ENCODE results near the gene HNMT.

Gene HNMT

DNA sequence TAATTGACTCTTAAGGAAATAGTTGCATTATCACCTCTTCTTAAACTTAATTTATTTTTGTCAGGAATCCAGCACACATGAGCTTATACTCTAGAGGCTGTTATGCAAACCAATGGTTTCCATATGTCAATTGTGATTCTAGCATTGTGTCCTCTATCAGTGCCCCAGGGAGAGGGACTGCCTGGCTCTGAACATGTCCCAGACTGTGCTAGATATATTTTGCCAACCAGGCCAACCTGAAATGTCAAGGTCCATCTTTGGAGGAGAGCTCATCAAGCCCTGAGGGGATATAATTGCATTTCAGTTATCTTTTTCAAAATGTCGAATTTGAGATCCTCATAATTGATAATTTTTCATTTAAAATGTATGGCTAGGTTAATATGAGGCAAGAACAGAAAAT is 34.2 kb downstream of the HNMT start:
- DNase-seq (ENCODE audit: low read depth) = no peak
- no peak overlapping the region for H3K4me3 ChIP-seq (ENCODE audit: low read depth, low read length)

DNA sequence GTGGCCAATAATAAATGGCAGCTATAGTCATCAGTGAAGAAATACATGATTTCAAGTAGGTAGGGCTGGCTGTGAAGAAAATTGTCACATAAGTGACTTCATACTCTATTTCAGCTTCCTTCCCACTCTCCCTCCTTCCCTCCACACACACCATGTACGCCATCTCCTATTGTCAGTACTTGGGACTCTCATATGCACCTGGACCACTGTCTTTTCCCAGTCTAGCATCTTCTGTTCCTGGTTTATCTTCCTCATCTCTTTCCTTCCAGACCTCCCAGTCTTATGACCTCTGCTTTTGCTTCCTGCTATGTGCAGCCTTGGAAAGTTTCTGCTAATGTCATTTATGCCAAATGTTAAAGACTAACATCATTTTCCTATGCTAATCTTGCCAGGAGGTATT is 35.0 kb downstream of the HNMT start:
- no peak overlapping the region for H3K4me3 ChIP-seq (ENCODE audit: low read depth, low read length)
- DNase-seq (ENCODE audit: low read depth) = no peak

DNA sequence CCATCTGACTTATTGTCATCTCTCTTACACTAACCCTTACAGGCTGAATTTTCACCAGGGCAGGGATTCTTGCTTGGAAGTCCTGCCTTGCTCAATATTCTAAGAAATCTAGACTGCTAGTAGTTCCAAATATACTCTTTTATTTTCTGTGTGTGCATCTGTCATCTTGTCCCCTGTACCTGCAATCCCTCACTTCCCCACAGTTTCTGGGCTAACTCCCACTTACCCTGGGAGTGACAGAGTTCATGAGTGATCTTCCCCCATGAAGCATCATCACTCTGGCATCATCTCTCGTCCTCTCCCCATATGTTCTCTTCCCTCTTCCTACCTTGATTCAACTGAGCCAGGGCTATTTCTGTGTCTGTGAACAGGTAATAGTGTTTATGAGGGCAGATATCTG is 35.7 kb downstream of the HNMT start:
- no peak overlapping the region for H3K4me3 ChIP-seq (ENCODE audit: low read depth, low read length)
- no peak for DNase-seq (ENCODE audit: low read depth)

DNA sequence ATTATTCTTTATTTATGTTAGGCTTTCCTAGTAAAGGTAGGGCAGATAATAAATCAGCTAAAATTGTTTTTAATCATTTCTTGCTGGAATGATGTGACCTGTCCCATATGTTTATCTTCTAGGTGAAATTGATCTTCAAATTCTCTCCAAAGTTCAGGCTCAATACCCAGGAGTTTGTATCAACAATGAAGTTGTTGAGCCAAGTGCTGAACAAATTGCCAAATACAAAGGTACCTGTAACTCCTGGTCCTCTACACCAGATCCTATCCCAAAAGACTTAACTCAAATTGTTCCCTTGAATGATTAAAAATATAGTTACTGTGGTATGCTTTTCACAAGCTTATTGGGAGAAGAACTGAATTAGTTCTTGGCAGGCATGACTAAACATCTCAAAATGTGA is 36.5 kb downstream of the HNMT start:
- DNase-seq (ENCODE audit: low read depth) = no peak
- H3K4me3 ChIP-seq (ENCODE audit: low read depth, low read length) = no peak overlapping the region

DNA sequence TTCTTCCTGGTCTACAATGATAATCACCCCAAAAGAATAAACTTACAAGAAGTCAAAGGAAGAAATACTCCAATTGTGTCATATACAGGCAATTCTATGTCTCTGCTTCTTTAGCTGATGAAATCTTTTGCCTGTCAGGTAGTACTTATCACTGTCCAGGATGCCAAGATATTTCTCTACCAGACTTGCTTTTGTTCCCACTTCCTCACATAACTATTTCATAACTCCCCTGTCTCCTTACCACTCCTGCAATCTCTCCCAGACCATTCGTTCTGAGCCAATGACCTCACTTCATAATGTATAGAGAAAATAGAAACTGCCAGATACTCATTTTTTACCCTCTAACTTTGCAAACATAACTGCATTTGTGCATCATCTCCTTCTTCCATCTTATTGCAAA is 39.1 kb downstream of the HNMT start:
- no peak for DNase-seq (ENCODE audit: low read depth)
- no peak overlapping the region for H3K4me3 ChIP-seq (ENCODE audit: low read depth, low read length)

DNA sequence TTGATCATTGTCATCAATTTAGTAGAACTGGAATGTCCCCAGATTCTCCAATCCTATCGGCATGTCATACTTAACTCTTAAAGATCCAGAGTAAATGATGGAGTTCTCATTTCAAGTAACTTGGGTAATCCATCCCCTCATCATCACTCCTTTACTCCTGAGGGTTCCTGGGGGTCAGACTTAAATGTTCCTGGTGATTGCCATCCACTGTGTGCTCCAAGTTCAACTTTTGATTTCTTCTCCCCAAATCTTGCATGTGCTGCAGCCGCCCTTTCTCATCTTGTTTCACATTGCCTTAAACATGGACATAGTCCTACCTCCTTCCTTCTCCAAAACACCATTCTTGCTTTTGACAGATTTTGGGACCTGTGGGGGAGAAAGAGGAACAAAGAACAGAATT is 43.2 kb downstream of the HNMT start:
- DNase-seq (ENCODE audit: low read depth) = no peak
- no peak overlapping the region for H3K4me3 ChIP-seq (ENCODE audit: low read depth, low read length)

DNA sequence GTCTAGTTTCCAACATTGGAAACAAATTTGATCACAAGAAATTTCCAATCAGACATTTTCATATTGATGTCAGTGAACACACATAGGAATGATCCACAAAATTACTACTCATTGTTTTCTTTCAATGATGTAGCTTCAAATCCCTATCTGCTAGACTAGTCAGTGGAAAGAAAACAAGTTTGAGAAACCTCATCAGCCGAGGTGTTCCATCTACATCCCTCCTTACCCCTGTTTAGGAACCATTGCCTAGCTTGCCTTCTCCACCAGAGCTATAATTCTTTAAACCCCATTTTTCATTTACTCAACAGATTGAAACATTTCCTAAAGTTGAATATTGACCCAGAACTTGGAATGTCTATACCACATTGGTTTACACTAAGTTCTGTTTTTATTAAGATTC is 45.3 kb downstream of the HNMT start:
- DNase-seq (ENCODE audit: low read depth) = no peak
- no peak overlapping the region for H3K4me3 ChIP-seq (ENCODE audit: low read depth, low read length)

DNA sequence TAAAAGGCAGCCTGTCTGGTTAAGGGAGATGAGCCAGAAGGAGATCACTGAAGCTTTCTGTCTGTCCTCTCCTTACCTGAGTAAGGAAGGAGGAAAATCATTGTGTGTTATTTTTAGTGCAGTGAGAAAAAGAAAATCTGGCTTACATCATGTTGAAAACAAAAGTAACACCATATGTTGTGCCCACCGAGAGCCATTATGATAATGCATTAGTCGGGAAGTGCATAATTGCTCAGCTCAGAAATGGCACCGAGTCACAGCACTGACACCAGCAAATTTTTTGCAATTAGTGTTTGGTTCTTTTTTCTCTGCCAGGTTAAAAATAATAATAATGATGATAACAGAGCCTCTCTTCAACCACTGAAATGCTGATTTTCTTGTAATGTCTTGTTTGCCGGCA is 46.6 kb downstream of the HNMT start:
- DNase-seq (ENCODE audit: low read depth) = no peak
- no peak overlapping the region for H3K4me3 ChIP-seq (ENCODE audit: low read depth, low read length)

DNA sequence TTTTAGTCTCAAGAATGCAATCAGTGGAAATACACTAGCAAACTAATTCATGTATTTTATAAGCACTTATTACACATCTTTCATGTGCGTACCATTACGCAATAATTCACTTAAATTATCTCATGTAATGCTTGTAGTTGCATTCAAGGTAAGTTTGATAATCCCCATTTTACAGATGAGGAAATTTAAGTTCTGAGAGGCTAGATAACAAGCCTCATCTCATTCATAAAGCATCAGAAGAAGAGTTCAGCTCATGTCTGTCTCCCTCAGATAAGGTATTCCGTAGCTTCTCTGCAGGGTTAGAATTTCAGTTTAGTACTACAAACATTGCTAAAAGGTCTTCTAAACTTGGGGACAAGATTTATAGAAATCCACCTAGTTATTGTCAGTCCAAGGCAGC is 47.8 kb downstream of the HNMT start:
- H3K4me3 ChIP-seq (ENCODE audit: low read depth, low read length) = no peak overlapping the region
- DNase-seq (ENCODE audit: low read depth) = no peak

DNA sequence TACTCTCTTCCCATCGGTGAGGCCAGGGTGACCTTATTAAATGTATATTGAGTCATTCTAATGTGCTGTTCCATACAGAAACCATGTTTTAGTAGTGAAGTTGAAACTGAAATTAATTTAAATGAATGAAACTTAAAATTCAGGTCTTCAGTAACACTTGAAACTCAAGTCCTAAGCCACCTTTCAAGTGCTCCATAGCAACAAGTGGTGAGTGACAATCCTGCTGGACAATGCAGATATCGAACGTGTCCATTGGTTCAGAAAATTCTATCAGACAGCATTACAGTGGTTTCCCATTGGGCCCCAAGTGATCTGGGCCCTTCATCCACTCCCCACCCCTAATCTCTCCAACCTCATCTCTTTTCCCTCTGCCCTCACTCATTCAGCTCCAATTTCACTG is 48.7 kb downstream of the HNMT start:
- no peak for DNase-seq (ENCODE audit: low read depth)
- no peak overlapping the region for H3K4me3 ChIP-seq (ENCODE audit: low read depth, low read length)

DNA sequence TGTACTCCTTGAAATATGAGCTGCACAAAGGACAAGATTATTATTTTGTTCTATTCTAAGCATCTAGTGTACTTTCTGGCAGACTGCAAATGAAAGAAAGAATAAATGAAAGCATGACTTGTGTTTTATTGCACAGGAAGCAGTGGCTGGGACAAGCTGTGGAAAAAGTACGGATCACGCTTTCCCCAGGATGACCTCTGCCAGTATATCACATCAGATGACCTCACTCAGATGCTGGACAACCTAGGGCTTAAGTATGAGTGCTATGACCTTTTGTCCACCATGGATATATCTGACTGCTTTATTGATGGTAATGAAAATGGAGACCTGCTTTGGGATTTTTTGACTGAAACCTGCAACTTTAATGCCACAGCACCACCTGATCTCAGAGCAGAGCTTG is 49.4 kb downstream of the HNMT start:
- no peak for DNase-seq (ENCODE audit: low read depth)
- H3K4me3 ChIP-seq (ENCODE audit: low read depth, low read length) = no peak overlapping the region

DNA sequence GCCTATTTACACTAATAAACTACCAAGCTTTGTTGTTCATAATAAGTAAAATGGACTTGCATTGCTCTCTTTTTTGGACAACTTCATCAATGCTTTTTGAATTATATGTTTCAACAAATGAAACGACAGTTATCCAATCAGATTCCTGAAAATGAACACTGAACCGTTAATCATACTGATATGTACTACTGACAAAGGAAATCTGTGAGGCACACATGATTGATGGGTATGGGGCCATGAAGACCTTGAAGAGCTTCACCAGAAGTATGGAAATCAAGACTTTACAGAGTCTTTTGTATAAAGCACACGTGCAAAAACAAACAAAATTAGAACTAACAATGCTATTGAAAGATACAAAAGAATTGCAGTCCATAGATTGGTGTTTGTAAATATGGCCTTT is 51.2 kb downstream of the HNMT start:
- no peak overlapping the region for H3K4me3 ChIP-seq (ENCODE audit: low read depth, low read length)
- no peak for DNase-seq (ENCODE audit: low read depth)

DNA sequence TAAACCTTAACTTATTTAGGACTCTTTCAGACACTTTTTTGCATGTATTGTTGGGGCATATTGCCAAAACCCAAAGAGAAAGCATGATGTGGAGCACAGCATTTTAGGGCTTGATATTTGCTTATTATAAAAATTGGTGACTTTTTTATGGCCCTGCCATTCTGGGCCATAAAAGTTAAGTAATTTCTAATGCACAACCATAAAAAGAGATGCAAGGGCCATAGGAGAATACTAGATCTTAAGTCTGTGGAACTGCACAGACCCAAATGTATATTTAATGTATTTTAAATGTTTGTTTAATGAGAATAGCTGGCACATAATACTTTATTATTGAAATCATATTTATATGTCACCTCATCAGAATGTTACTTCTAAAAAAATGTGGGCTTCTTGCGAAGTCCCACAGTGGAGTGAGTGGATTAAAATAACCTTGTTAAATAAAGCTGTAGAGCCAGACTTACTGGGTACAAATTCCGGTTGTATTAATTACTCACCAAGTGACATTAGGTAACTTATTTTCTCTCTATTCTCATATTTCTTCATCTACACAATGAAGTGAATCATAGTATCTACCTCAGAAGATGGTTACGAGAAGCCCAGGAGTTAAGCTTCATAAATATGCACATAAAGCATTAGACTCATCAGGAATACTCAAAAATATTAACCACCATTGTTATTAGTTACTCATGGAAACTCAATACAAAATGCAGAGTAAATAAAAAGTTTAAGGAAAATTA is 52.2 kb downstream of the HNMT start:
- H3K4me3 ChIP-seq (ENCODE audit: low read depth, low read length) = no peak overlapping the region
- DNase-seq (ENCODE audit: low read depth) = no peak

DNA sequence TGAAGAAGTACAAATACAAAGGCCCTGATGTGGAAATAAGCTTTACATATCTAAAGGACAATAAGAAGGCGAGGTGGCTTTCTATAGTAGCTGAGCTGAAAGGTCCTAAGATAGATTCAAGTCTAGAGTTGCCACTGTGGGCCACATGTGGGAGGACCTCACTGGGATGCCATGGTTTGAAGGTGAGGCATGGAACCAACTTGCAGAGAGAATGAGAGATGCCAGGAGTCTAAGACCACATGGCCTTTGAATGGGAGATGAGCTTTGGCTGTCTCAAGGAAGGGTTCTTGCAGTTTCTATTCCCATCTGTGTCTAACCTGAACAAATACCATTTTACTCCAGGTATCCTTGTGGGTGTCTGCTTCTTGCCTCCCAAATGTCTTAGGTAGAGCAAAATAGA is 53.6 kb downstream of the HNMT start:
- no peak overlapping the region for H3K4me3 ChIP-seq (ENCODE audit: low read depth, low read length)
- no peak for DNase-seq (ENCODE audit: low read depth)

DNA sequence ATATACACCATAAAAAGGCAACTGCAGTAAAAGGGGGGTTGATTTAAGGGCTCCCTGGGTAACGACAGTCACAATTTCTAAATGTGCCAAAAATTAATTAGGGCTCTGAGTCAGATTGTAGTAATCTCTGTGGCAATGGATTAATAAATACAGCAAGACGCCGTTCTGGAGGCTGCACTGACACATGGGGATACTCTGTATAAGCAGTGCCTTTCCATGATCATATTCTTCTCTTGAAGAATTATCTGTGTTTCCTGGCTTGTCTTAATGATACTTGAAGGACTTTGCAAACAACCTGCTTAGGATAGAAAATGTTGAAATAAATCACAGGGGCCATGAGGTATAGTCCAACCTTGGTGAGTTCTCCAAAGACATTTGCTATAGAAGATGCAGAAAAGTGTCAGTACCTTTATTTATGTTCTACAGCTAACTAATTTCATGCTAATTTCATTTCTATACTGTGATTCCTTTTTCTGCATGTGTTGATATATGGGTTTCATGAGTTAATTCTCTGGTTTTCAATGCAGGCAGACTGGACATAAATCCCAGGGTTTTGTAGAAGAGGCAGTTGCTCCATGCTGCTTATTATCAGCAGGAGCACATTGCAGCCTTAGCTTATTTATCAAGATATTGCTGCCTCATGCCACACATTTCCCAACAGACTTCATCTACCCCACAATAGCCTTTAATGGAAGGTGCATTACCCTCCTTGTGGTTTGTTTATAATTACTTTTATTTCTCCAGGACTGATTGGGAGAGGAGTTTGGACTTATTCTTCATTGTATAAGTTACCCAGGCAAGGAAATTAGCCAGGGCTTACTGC is 54.8 kb downstream of the HNMT start:
- no peak for DNase-seq (ENCODE audit: low read depth)
- no peak overlapping the region for H3K4me3 ChIP-seq (ENCODE audit: low read depth, low read length)

DNA sequence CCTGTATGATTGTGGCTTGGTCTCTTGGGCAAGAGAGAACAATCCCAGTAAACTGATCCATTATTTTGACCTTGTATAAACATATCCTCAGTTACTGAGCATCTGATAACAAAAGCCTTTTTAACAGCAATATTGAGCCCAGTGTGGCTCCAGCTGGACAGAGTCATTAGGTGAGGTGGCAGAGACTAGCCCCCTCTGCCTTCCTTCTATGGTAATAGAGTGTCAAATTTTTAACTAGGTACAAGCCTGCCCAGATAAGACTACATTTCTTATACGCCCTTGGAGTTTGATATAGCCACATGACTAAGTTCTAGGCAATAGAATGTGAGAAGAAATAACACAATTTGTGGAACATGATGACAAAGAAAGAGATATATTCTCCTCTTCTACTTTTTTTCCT is 56.2 kb downstream of the HNMT start:
- DNase-seq (ENCODE audit: low read depth) = no peak
- H3K4me3 ChIP-seq (ENCODE audit: low read depth, low read length) = no peak overlapping the region

DNA sequence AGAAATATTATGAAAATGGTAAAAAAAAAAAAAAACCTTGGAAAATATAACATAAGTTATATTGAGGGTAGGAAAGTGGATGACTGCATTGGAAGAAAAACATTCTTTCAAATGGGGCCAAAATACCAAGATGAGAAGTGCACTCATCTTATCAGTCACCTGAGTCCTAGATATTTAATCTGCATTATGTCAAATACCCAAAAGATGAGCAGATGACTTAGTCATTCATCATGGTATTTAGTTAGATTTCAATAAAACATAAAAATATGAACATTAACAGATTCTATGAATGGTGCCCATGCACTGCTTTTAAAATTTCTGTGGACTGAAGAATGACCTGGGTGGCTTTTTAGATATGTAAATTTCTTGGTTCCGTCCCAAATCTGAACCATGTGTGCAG is 56.9 kb downstream of the HNMT start:
- no peak for DNase-seq (ENCODE audit: low read depth)
- H3K4me3 ChIP-seq (ENCODE audit: low read depth, low read length) = no peak overlapping the region

DNA sequence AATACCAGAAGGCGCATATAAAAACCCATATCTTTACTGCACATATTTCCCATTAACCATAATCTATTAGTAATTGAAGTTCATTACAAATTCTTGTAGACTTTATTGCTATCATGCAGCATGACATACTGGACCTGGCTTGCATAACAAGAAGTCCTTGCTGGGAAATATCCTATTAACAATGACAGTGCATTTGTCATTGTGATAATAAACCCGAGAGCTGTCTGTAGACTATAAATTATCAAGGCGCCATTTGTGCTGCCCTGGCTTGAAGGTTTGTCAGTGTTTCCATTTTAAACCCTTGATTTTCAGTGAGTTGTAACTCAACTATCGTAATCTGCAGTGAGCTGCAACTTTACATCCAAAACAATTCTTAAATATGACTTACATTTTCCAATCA is 59.0 kb downstream of the HNMT start:
- no peak for DNase-seq (ENCODE audit: low read depth)
- H3K4me3 ChIP-seq (ENCODE audit: low read depth, low read length) = no peak overlapping the region

DNA sequence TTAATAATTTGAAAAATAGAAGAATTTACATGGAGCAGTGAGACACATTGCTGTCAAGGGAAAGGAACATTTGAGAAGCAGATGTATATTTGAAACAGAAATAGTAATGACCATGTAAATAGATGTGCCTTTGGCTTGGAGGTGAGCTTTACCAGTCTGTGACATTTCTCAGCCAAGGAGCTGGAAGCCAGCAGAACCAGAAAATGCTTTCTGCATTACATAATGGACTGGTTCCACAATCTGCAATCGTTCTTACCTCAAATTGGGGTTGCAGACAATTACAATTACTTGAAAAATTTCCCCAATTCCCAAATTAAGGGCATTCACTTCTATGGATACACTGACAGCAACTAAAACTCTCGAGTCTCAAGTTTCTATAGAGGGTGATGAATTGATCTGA is 59.7 kb downstream of the HNMT start:
- no peak for DNase-seq (ENCODE audit: low read depth)

DNA sequence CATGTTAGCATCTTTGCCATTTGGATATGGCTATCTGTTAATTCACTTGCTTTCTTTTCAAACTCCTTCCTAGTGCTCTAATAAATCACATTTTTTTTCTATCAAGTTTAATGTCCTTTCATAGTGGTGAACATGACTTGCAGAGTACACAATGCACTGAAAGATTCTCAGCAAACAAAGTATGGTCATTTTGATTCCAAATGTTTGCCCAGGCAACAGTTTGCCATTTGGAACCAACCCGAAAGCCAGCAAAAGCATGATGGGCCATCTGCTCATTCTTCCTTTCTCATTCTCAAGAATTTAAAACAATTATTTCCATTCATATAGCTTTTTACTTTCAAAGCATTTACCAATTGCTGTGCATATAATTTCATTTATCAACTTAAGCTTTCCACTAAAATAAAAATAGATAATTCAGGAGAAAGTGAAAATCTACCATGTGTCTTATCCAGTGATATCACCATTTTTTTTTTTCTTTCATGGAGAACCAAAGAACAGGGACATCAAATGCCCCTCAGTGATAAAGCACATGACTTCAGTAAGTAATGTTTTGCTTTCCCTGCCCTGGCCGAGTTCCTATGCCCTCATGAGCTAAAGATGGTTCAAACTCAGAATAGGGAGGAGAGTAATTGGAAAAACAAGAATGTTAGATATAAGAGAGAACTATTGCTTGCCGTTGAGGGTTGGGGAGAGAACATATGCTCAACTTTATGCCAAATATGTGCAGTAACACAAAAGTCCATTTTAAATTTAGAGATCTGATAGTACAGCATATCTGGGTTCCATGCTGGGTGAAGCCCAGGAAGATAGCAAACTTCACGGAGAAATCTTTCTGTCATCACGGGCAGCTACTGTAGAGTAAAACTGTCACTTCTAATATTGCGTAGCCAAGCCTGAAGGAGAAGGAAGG is 62.1 kb downstream of the HNMT start:
- DNase-seq (ENCODE audit: low read depth) = no peak
- no peak overlapping the region for H3K4me3 ChIP-seq (ENCODE audit: low read depth, low read length)

More for the DNA sequence above, 59.7 kb downstream of the HNMT start:
- H3K4me3 ChIP-seq (ENCODE audit: low read depth, low read length) = no peak overlapping the region

All from skeletal muscle cell (primary cell).